NCI-H1048 (cell line): ENCODE measurements around the gene WDR93.

ENCODE experiments used
- DNase-seq: peaks from one replicate; lab custom pipeline; 2025; lab: John Stamatoyannopoulos, UW

WDR93 gene

DNA sequence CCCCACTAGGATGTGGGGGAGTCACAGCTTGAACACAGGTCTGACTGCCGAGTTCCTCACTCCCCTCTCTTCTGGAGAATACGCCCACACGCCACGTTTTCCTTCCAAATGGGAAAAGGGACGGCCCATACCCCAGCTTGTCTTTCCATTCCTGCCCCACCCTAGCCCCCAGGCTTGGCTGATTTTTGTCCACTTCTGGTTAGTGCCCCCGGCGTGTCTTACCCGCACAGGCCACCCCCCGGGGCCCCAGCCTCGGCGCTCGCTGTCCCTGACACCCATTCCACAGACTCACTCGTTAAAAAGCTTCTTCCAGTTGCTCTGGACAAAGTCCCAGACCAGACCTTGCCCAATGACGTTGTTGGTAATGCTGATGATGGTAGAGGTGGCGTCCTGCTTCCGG lies 100.0 kb downstream of the WDR93 start:
- DNase-seq: no peak

DNA sequence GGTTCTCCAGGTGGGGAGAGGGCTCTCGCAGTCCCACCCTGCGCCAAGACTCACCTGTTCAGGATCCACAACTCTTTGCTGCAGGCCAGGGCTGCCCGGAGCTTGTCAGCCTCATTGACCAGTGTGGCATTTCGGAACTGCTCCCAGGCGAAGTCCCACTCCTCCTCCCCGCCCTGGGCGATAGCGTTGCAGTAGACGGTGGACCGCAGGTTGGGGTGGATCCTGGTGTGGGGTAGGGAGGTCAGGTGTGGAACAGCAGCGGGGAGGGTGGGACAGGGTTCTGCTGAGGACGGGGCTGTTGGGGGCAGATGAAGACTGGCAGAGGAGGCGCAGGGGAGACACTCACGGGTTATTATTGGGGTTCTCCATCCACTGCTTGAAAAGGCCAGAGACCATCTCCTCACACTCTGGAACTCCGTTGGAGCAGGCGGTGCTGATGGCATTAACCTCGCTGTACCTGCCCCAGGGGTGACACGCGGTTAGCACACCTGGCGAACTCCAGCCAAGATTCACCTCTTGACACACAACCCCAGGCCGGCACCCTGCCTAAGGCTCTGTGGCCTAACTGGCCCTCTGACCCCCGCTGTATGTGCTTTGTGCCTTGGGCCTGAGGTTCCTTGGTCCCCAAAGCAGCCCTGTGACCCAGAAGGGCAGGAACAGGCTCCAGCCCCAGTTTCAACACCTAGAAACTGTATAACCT lies 101.6 kb downstream of the WDR93 start:
- DNase-seq: no peak
